ENCODE data around the gene SERGEF. TPM values are rescaled to one million over a fixed set of nuclear protein-coding genes. Genes with fewer than 3 reads are reported as not detected.

SERGEF gene
- total and polyA plus RNA-seq, 11 donors = 11.6 to 55.0 (median 22.1) TPM

GRCh38 chr11:17828311-17828751, 184.5 kb downstream of the SERGEF start:
- no peaks in the 10 kb centered on the region for H3K27me3 ChIP-seq
- no peaks in the 10 kb centered on the region for H3K36me3 ChIP-seq
- 65 to 78% (median 73%) methylated on average over 9 of the region's 9 CpGs for WGBS, 4 donors
- H3K4me3 ChIP-seq = no peak overlapping the region
- ATAC-seq (peak; percentile 89 to 98 (median 96)), DNase-seq (peak; percentile 50 to 79 (median 70))
- H3K27ac ChIP-seq = peak overlapping the region in 4 of 12 donors; percentile 6 to 52 (median 20)
- H3K4me1 ChIP-seq = peaks cover 0 to 19% (median 0%) of the 10 kb centered on the region in 12 donors
- no peak for TF ChIP-seq CTCF (IDR thresholded peaks at IDR 0.05)
- TF ChIP-seq POLR2A (IDR thresholded peaks at IDR 0.05) = no peak
- intact Hi-C loops (cut with DNase I) = no loop called here
- H3K9me3 ChIP-seq = no peaks in the 10 kb centered on the region

DNA sequence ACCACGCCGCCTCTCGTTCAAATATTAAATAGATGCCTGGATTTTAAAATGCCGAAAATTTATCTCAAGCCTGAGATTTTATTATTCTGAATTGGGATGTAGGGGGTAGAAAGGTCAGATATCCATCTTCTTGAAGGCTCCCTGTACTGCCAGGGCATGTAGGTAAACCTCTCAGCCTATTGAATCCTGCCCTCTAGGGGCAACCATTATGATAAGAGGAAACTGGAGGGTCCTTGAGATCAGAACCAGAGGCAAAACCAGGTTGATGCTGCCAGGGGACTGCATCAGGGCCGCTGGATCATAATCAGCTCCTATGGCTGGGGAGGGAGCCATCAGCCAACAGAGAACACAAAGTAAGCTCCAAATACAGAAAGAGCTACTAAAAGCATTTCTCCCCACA, 185.8 kb downstream of the SERGEF start:
- DNase-seq (no peak), ATAC-seq (no peak)
- WGBS, 4 donors = 89 to 93% (median 92%) methylated on average over 5 of the region's 5 CpGs
- Histone ChIP-seq H3K4me1 (peaks cover 0 to 33% (median 11%) of the 10 kb centered on the region in 12 donors), H3K4me3 (no peak overlapping the region), H3K9me3 (no peaks in the 10 kb centered on the region), H3K36me3 (no peaks in the 10 kb centered on the region), H3K27ac (no peak overlapping the region), H3K27me3 (no peaks in the 10 kb centered on the region)
- TF ChIP-seq CTCF (IDR thresholded peaks at IDR 0.05) (no peak), POLR2A (IDR thresholded peaks at IDR 0.05) (no peak)
- intact Hi-C loops (cut with DNase I) = no loop called here

DNA sequence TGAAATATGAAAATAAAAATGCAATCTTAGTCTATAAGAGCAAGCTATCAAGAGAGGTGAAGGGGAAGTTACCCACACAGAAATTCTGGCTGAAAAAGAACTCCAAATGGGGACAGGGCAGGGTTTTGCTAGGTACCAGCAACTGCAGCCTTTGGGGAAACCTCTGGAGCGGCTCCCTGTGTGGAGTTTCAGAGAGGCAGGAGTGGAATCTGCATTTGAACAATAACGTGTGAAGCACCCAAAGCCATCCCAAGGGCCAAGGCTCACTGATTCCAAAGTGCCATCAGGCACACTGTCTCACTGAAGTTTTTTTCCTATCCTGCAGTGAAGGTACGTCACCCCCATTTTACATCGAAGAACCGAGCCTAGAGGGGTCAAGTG, 190.5 kb downstream of the SERGEF start:
- peak overlapping the region in 6 of 12 donors; percentile 12 to 62 (median 54) for H3K27ac ChIP-seq
- no peak for TF ChIP-seq POLR2A (IDR thresholded peaks at IDR 0.05)
- TF ChIP-seq CTCF (IDR thresholded peaks at IDR 0.05) = no peak
- peak in 2 of 4 donors; percentile 25 to 53 for ATAC-seq
- no peaks in the 10 kb centered on the region for H3K27me3 ChIP-seq
- no peaks in the 10 kb centered on the region for H3K36me3 ChIP-seq
- H3K4me3 ChIP-seq = no peak overlapping the region
- H3K9me3 ChIP-seq = no peaks in the 10 kb centered on the region
- DNase-seq = no peak
- 58 to 61% (median 61%) methylated on average over 5 of the region's 5 CpGs for WGBS, 4 donors
- intact Hi-C loops (cut with DNase I) = no loop called here
- H3K4me1 ChIP-seq = peaks cover 2 to 24% (median 19%) of the 10 kb centered on the region in 12 donors

DNA sequence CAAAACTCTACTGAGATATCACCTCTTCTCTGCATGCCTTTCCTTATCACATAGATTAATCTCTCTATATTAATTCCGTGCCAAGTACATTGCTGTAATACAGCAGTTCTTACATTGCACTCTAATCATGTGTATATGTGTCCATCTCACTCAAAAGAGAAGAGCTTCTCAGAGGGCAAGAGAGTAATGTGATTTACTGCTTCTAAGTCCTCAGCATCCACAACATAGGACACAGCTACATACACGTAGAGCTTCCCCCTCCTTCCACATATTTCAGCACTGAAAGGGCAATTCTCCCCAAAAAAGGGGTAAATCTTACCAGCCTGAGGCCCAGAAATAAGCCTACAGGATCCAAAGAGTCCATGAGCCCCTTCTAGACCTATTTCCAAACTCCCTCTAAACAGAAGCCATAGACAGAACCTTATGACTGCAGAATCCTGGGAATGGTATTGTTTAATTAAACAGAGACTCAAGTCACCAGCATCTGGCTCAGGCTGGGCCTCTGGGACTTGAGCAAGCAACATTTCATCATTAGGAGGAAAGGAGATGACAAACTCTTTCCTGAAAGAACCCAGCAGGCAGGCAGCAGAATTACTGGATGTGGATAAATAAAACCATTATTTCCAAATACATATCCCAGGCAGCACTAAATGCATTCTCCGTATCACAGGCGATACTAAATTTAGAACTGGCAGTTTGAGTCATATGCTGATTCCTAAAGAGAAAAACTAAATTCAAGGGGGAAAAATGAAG, 191.0 kb downstream of the SERGEF start:
- H3K4me3 ChIP-seq = no peak overlapping the region
- WGBS, 4 donors = 23 to 32% (median 29%) methylated on average over 4 of the region's 4 CpGs

More for the DNA sequence above, 191.0 kb downstream of the SERGEF start:
- Histone ChIP-seq H3K27ac (peak overlapping the region in 7 of 12 donors; percentile 12 to 62 (median 52)), H3K9me3 (no peaks in the 10 kb centered on the region), H3K27me3 (no peaks in the 10 kb centered on the region), H3K36me3 (no peaks in the 10 kb centered on the region), H3K4me1 (peaks cover 2 to 28% (median 19%) of the 10 kb centered on the region in 12 donors)
- intact Hi-C loops (cut with DNase I) = no loop called here
- ATAC-seq = peak; percentile 20 to 87 (median 77)
- TF ChIP-seq CTCF (IDR thresholded peaks at IDR 0.05) (no peak), POLR2A (IDR thresholded peaks at IDR 0.05) (no peak)
- DNase-seq = peak in 3 of 5 donors; percentile 31 to 52 (median 50)

Measured in heart left ventricle (tissue), 16 donors.